ENCODE data around the gene SMG6. TPM values are rescaled to one million over a fixed set of nuclear protein-coding genes. Genes with fewer than 3 reads are reported as not detected.

Gene SMG6
- total RNA-seq, 6 donors from 2014 or later: 29.9 to 126 (median 30.5) TPM

DNA sequence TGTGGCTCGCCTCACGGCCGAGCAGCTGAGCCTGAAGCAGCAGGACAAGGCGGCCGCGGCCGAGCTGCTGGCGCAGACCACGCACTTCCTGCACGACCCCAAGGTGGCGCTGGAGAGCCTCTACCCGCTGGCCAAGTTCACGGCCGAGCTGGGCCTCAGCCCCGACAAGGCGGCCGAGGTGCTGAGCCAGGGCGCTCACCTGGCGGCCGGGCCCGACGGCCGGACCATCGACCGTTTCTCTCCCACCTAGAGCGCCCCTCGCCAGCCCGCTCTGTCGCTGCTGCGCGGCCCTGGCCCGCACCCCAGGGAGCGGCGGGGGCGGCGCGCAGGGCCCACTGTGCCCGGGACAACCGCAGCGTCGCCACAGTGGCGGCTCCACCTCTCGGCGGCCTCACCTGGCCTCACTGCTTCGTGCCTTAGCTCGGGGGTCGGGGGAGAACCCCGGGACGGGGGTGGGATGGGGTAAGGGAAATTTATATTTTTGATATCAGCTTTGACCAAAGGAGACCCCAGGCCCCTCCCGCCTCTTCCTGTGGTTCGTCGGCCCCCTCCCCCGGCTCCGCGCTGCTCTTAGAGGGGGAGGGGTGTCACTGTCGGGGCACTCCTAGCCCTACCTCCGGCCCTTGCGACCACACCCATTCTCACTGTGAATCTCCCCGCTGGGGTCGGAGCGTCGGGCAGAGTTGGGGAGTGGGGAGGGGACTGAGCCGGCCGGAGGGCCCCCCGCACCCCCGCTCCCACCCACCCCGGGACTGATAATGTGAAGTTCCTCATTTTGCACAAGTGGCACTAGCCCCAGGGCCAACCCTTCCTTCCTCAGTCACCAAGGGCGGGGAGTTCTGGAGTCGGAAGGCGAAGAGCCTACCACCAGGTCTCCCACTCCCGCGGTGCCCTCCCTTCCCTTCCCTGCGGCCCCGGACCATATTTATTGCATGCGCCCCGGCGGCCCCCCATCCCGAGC lies 244.7 kb downstream of the SMG6 start:
- Histone ChIP-seq H3K9me3 (no peaks in the 10 kb centered on the region), H3K4me1 (peaks cover 62 to 88% (median 66%) of the 10 kb centered on the region in 4 donors), H3K36me3 (peaks cover 0 to 23% (median 9%) of the 10 kb centered on the region in 4 donors), H3K27ac (peak overlapping the region; percentile 80 to 93 (median 88)), H3K27me3 (peaks cover 0 to 38% (median 11%) of the 10 kb centered on the region in 4 donors), H3K4me3 (peak overlapping the region in 3 of 4 donors; percentile 25 to 76 (median 56))
- ATAC-seq (ENCODE audit: low FRiP score in 2 of 2): peak; percentile 57 to 62
- WGBS, 2 donors: 21 to 72% methylated on average over 29 to 75 of the region's 78 CpGs
- DNase-seq: peak; percentile 90 to 94
- no peak for TF ChIP-seq EP300 (IDR thresholded peaks at IDR 0.05)
- TF ChIP-seq, protein P1, sequence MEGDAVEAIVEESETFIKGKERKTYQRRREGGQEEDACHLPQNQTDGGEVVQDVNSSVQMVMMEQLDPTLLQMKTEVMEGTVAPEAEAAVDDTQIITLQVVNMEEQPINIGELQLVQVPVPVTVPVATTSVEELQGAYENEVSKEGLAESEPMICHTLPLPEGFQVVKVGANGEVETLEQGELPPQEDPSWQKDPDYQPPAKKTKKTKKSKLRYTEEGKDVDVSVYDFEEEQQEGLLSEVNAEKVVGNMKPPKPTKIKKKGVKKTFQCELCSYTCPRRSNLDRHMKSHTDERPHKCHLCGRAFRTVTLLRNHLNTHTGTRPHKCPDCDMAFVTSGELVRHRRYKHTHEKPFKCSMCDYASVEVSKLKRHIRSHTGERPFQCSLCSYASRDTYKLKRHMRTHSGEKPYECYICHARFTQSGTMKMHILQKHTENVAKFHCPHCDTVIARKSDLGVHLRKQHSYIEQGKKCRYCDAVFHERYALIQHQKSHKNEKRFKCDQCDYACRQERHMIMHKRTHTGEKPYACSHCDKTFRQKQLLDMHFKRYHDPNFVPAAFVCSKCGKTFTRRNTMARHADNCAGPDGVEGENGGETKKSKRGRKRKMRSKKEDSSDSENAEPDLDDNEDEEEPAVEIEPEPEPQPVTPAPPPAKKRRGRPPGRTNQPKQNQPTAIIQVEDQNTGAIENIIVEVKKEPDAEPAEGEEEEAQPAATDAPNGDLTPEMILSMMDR (IDR thresholded peaks at IDR 0.05): peak; percentile 56 to 95 (median 92)
- no peak for TF ChIP-seq POLR2A (IDR thresholded peaks at IDR 0.05)
- TF ChIP-seq POLR2AphosphoS5 (IDR thresholded peaks at IDR 0.05): peak in 1 of 2 donors; percentile 29

DNA sequence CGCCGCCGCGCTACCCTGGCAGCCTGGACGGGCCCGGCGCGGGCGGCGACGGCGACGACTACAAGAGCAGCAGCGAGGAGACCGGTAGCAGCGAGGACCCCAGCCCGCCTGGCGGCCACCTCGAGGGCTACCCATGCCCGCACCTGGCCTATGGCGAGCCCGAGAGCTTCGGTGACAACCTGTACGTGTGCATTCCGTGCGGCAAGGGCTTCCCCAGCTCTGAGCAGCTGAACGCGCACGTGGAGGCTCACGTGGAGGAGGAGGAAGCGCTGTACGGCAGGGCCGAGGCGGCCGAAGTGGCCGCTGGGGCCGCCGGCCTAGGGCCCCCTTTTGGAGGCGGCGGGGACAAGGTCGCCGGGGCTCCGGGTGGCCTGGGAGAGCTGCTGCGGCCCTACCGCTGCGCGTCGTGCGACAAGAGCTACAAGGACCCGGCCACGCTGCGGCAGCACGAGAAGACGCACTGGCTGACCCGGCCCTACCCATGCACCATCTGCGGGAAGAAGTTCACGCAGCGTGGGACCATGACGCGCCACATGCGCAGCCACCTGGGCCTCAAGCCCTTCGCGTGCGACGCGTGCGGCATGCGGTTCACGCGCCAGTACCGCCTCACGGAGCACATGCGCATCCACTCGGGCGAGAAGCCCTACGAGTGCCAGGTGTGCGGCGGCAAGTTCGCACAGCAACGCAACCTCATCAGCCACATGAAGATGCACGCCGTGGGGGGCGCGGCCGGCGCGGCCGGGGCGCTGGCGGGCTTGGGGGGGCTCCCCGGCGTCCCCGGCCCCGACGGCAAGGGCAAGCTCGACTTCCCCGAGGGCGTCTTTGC lies 245.6 kb downstream of the SMG6 start:
- WGBS, 2 donors: 50 to 65% methylated on average over 43 to 47 of the region's 98 CpGs
- Histone ChIP-seq H3K4me1 (peaks cover 66 to 88% (median 69%) of the 10 kb centered on the region in 4 donors), H3K36me3 (peaks cover 0 to 15% (median 6%) of the 10 kb centered on the region in 4 donors), H3K27me3 (peaks cover 0 to 44% (median 11%) of the 10 kb centered on the region in 4 donors), H3K9me3 (no peaks in the 10 kb centered on the region), H3K27ac (peak overlapping the region; percentile 54 to 93 (median 88)), H3K4me3 (peak overlapping the region in 3 of 4 donors; percentile 25 to 76 (median 56))
- DNase-seq (peak in 1 of 2 donors; percentile 88), ATAC-seq (ENCODE audit: low FRiP score in 2 of 2) (no peak)
- TF ChIP-seq, protein P1 (IDR thresholded peaks at IDR 0.05): no peak
- no peak for TF ChIP-seq EP300 (IDR thresholded peaks at IDR 0.05)
- no peak for TF ChIP-seq POLR2A (IDR thresholded peaks at IDR 0.05)
- TF ChIP-seq POLR2AphosphoS5 (IDR thresholded peaks at IDR 0.05): no peak

DNA sequence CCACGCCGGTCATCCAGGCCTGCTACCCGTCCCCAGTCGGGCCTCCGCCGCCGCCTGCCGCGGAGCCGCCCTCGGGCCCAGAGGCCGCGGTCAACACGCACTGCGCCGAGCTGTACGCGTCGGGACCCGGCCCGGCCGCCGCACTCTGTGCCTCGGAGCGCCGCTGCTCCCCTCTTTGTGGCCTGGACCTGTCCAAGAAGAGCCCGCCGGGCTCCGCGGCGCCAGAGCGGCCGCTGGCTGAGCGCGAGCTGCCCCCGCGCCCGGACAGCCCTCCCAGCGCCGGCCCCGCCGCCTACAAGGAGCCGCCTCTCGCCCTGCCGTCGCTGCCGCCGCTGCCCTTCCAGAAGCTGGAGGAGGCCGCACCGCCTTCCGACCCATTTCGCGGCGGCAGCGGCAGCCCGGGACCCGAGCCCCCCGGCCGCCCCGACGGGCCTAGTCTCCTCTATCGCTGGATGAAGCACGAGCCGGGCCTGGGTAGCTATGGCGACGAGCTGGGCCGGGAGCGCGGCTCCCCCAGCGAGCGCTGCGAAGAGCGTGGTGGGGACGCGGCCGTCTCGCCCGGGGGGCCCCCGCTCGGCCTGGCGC lies 246.3 kb downstream of the SMG6 start:
- DNase-seq: peak in 1 of 2 donors; percentile 90
- WGBS, 2 donors: 52 to 85% methylated on average over 9 to 40 of the region's 81 CpGs

More for the DNA sequence above, 246.3 kb downstream of the SMG6 start:
- peak overlapping the region; percentile 86 to 96 (median 91) for H3K27ac ChIP-seq
- peaks cover 0 to 44% (median 11%) of the 10 kb centered on the region in 4 donors for H3K27me3 ChIP-seq
- ATAC-seq (ENCODE audit: low FRiP score in 2 of 2): no peak
- H3K4me3 ChIP-seq: peak overlapping the region in 3 of 4 donors; percentile 46 to 76 (median 56)
- no peak for TF ChIP-seq POLR2AphosphoS5 (IDR thresholded peaks at IDR 0.05)
- no peak for TF ChIP-seq POLR2A (IDR thresholded peaks at IDR 0.05)
- TF ChIP-seq, protein P1 (IDR thresholded peaks at IDR 0.05): peak in 1 of 6 experiments; percentile 2
- H3K4me1 ChIP-seq: peaks cover 60 to 82% (median 66%) of the 10 kb centered on the region in 4 donors
- H3K36me3 ChIP-seq: peaks cover 0 to 15% (median 3%) of the 10 kb centered on the region in 4 donors
- no peaks in the 10 kb centered on the region for H3K9me3 ChIP-seq

Measured in upper lobe of left lung (tissue), 6 donors.